HuH-7.5 (cell line): ENCODE results near the gene ATP5PF.
"Not testable (repeated sequence)": the region's sequence is repeated elsewhere in the genome, so short reads cannot be mapped to it uniquely, and the experiment has no call there.

Experiments
- DNase-seq: peaks from one replicate; pipeline ENCODE4 v3.0.0; 2011; ENCODE audit warnings: low spot score

Gene ATP5PF

GRCh38 chr21:25721987-25722386 is 12.7 kb downstream of the ATP5PF start:
- no peak for DNase-seq

DNA sequence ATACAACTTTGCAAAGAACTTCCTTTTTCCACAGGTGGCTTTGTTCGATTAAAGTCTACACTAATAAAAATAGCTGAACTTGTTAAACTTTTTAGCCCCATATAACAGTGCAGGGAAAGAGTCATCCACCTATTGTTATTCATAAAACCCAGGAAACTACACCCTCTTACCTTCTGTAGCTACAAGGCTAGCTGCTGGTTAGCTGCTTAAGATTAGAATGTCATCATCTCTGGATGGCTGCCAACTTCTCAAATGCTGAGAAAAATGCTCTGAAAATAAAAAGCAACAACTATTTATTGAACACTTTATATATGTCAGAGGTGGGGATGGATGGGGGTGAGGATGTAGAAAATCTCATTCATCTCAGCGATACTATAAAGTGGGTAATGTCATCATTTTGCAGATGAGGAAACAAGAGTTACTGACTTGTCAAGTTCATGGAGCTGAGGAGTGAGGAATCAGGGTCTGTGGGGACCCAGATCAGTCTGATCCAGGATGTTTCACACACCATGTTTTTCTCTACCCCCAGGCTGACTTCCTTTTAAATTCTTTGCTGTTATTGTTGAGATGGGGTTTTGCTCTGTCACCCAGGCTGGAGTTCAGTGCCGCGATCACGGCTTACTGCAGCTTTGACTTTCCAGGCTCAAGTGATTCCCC is 17.1 kb downstream of the ATP5PF start:
- DNase-seq: no peak

- DNase-seq: not testable (repeated sequence)
Measured at GRCh38 chr21:25714066-25714465, 20.6 kb downstream of the ATP5PF start.

- no peak for DNase-seq
Measured at GRCh38 chr21:25710550-25710949, 24.2 kb downstream of the ATP5PF start.

- no peak for DNase-seq
Measured at GRCh38 chr21:25709684-25710265, 24.9 kb downstream of the ATP5PF start.

- no peak for DNase-seq
Measured at GRCh38 chr21:25708467-25709065, 26.1 kb downstream of the ATP5PF start.

DNA sequence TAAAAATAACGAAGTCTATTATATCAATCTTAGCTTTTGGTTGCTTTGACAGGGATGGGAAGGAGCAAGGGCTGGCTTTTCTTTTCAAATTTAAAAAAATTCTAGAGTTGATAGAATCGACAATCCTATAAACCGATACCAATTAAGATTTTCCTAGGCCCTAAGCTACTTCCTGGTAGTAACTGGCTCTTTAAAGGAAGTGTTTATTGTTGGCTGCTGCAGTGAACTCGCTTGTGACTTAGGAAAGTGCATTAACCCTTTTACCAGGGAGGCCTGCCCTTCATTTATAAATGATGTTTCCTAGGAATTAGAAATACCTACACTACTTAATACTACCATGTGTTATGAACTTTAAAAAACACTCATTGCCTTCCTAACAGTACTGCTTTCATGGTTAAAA is 33.2 kb downstream of the ATP5PF start:
- DNase-seq: no peak

GRCh38 chr21:25700741-25701140 is 34.0 kb downstream of the ATP5PF start:
- no peak for DNase-seq

- not testable (repeated sequence) for DNase-seq
Measured at GRCh38 chr21:25695461-25695860, 39.2 kb downstream of the ATP5PF start.

- DNase-seq: no peak
Measured at GRCh38 chr21:25691976-25692375, 42.7 kb downstream of the ATP5PF start.

DNA sequence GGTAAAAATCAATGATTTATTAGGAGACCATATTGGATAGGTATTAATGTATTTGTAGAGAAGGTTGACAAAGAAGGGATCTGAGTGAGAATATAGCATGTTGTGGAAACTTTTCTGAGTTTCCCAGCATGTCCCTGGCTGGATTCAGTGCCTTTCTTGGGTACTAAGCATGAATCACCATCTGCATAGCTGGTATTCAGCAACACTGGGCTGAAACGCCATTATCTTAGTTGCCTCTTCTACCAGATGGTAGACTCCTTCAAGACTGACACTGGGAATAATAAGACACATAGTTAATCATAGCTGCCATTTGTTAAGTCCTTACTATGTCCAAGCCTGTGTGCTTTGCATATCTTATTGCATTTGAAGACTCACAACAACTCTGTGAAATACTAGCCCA is 45.5 kb downstream of the ATP5PF start:
- no peak for DNase-seq

GRCh38 chr21:25688275-25689155 is 46.2 kb downstream of the ATP5PF start:
- no peak for DNase-seq

- DNase-seq: no peak
Measured at GRCh38 chr21:25687787-25688186, 46.9 kb downstream of the ATP5PF start.

DNA sequence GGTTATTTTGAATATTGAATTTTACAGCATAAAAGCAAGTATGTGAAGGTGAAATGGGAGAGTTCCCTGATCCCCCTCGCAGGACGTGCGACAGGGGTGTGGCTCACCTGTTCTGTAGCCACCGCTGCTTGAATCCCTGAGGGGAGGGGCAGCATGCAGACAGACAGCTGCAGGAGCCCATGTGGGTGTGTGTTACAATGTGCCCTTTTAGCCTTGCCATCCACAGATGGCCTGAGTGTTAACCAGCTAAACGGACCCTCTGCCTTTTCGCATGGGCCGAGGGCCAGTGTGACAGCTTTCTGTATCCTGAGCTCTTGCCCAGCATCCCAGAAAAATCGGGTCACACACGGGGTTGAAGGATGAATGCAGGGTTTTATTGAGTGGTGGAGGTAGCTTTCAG is 52.3 kb downstream of the ATP5PF start:
- no peak for DNase-seq

DNA sequence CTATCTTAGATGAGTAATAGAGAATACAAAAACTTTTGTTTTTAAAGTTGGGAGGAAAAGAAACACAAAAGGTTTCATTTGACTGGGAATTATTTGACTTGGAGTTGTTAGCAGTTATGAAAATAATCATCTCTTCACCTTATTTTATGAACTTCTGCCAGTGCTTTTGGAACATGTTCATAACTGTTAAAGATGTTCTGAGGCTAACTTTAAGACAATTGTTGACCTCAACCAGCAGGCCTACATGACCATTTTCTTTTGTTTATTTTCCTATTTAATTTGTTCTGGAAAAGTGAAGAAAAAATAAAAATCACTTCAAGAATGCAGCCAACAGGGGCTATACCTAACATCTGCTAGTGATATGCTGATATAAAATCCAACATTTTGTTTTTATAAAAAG is 58.3 kb downstream of the ATP5PF start:
- DNase-seq: no peak
